ENCODE results near the gene DDRGK1.

DNA sequence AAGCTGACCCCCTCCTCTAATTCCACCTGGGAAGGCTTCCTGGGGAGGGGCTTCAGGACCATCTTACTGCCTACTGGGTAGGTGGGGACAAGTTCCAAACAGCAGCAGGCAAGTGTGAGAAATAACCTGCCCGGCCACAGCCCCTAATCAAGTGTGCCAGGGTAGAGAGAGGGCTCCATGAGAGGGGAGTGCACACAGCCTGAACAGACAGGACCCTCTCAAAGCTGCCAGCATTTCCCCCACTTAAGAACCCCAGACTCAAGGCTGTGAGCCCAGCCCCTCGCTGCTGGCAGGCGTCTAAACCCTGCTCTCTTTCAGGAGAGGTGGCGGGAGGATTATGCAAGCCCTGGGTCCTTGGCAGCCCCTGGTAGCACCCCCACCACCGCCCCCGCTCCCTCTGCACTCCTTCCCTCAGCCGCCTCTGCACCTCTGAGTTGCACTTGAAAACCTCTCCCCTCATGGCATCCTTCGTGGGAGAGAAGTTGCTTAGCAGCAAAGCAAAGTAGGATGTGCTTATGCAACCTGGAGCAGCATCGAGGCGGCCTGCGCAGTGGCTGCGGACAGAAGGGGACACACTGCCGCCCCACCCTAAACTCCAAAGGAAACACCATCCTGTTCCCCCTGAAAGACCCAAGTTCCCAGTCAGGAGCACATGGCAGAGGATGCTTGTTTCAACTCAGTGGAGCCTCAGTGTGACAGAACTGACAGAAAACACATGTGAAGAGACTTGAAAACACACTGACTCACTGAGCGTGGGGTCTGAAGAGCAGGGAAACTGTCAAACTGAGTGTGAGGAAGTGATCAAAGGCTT is 10.5 kb downstream of the DDRGK1 start:
- TF ChIP-seq, protein P1, sequence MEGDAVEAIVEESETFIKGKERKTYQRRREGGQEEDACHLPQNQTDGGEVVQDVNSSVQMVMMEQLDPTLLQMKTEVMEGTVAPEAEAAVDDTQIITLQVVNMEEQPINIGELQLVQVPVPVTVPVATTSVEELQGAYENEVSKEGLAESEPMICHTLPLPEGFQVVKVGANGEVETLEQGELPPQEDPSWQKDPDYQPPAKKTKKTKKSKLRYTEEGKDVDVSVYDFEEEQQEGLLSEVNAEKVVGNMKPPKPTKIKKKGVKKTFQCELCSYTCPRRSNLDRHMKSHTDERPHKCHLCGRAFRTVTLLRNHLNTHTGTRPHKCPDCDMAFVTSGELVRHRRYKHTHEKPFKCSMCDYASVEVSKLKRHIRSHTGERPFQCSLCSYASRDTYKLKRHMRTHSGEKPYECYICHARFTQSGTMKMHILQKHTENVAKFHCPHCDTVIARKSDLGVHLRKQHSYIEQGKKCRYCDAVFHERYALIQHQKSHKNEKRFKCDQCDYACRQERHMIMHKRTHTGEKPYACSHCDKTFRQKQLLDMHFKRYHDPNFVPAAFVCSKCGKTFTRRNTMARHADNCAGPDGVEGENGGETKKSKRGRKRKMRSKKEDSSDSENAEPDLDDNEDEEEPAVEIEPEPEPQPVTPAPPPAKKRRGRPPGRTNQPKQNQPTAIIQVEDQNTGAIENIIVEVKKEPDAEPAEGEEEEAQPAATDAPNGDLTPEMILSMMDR (IDR thresholded peaks at IDR 0.05): no peak
- no peak for TF ChIP-seq POLR2A (IDR thresholded peaks at IDR 0.05)
- TF ChIP-seq EP300 (IDR thresholded peaks at IDR 0.05): no peak

All from tibial nerve (tissue), 4 donors.